Measurements from ENCODE around the gene LST1.

GRCh38 chr6:31586008-31586407, at the start of gene LST1:
- TF ChIP-seq EZH2phosphoT487 (IDR thresholded peaks at IDR 0.05; ENCODE audit: borderline replicate concordance): no peak
- TF ChIP-seq, protein P1, sequence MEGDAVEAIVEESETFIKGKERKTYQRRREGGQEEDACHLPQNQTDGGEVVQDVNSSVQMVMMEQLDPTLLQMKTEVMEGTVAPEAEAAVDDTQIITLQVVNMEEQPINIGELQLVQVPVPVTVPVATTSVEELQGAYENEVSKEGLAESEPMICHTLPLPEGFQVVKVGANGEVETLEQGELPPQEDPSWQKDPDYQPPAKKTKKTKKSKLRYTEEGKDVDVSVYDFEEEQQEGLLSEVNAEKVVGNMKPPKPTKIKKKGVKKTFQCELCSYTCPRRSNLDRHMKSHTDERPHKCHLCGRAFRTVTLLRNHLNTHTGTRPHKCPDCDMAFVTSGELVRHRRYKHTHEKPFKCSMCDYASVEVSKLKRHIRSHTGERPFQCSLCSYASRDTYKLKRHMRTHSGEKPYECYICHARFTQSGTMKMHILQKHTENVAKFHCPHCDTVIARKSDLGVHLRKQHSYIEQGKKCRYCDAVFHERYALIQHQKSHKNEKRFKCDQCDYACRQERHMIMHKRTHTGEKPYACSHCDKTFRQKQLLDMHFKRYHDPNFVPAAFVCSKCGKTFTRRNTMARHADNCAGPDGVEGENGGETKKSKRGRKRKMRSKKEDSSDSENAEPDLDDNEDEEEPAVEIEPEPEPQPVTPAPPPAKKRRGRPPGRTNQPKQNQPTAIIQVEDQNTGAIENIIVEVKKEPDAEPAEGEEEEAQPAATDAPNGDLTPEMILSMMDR (conservative IDR thresholded peaks at IDR 0.05; ENCODE audit: low read length): no peak

Measured in Loucy (cell line).